PC-9 (cell line): ENCODE results near the gene GMDS. TPM values are rescaled to one million over a fixed set of nuclear protein-coding genes. Genes with fewer than 3 reads are reported as not detected.

Experiments used
- BruUV-seq: library from RNA; stranded (reverse); fragments of 400-500 nt; replicated peaks from 2 replicates; lab custom pipeline; 2021; lab: Mats Ljungman, UMichigan
- CTCF ChIA-PET: fragments of 300-600 bp; sonication (Branson Sonifier 250); formaldehyde crosslinking; loops from one replicate; lab custom pipeline; 2022; ENCODE audit warnings: antibody characterized with exemption; lab: Charles Lee
- POLR2A ChIA-PET: fragments of 300-600 bp; sonication (Branson Sonifier 250); formaldehyde crosslinking; loops from one replicate; lab custom pipeline; 2022; ENCODE audit warnings: antibody characterized with exemption; ENCODE audit not compliant: unreplicated experiment; lab: Charles Lee
- DNase-seq, 2 experiments: peaks; one replicate each; pipeline versions ENCODE4 v3.0.0 to v3.0.0-alpha.2; 2015 to 2022; ENCODE audit warnings: mixed read lengths in 1 of 2
- H2AFZ ChIP-seq: fragments of 200-600 bp; sonication (generic); 2 replicates; pipeline ENCODE4 v1.8.1; 2017; ENCODE audit warnings: antibody characterized with exemption
- H3F3A ChIP-seq: fragments of 200-600 bp; sonication (generic); 2 replicates; pipeline ENCODE4 v1.8.1; 2017; ENCODE audit warnings: antibody characterized with exemption, mild to moderate bottlenecking, low read depth; ENCODE audit not compliant: insufficient read depth
- H3K27ac ChIP-seq: fragments of 200-600 bp; sonication (generic); 2 replicates; pipeline ENCODE4 v1.6.1; 2016; ENCODE audit warnings: mixed run types
- H3K27me3 ChIP-seq: fragments of 200-600 bp; sonication (generic); 2 replicates; pipeline ENCODE4 v1.6.1; 2016; ENCODE audit warnings: low read depth, mixed run types; ENCODE audit not compliant: insufficient read depth
- H3K36me3 ChIP-seq: fragments of 200-600 bp; sonication (generic); 2 replicates; pipeline ENCODE4 v1.6.1; 2016; ENCODE audit warnings: low read depth, mixed run types
- H3K4me1 ChIP-seq: fragments of 200-600 bp; sonication (generic); replicated peaks from 2 replicates; pipeline ENCODE4 v1.6.1; 2016; ENCODE audit warnings: mixed run types; ENCODE audit not compliant: insufficient read depth
- H3K4me2 ChIP-seq: fragments of 200-600 bp; sonication (generic); 2 replicates; pipeline ENCODE4 v1.6.1; 2017; ENCODE audit warnings: mixed run types
- H3K4me3 ChIP-seq: fragments of 200-600 bp; sonication (generic); 2 replicates; pipeline ENCODE4 v1.6.1; 2016; ENCODE audit warnings: mixed run types
- H3K79me2 ChIP-seq: fragments of 200-600 bp; sonication (generic); 2 replicates; pipeline ENCODE4 v1.6.1; 2017; ENCODE audit warnings: low read depth, mixed run types
- H3K9me2 ChIP-seq: fragments of 200-600 bp; sonication (generic); 2 replicates; pipeline ENCODE4 v1.8.1; 2017; ENCODE audit warnings: mild to moderate bottlenecking; ENCODE audit not compliant: insufficient read depth
- H3K9me3 ChIP-seq: fragments of 200-600 bp; sonication (generic); 2 replicates; pipeline ENCODE4 v1.8.1; 2016; ENCODE audit warnings: low read depth; ENCODE audit not compliant: insufficient read depth
- H4K20me1 ChIP-seq: fragments of 200-600 bp; sonication (generic); 2 replicates; pipeline ENCODE4 v1.8.1; 2017; ENCODE audit not compliant: insufficient read depth
- EZH2 ChIP-seq: fragments of 200-600 bp; sonication (generic); IDR thresholded peaks from 2 replicates; pipeline ENCODE4 v1.8.0; 2017; ENCODE audit warnings: antibody characterized with exemption, low read depth
- intact Hi-C: fragments of 100-400 bp; cut with micrococcal nuclease; formaldehyde crosslinking; loops from one replicate; pipeline ENCODE4 v1.10.0; 2022; ENCODE audit not compliant: unreplicated experiment
- total RNA-seq: library from RNA; stranded (reverse); gene quantifications from 2 replicates; pipeline ENCODE4 v1.2.3, GENCODE V29; 2021
- TF ChIP-seq, protein P1 (sequence below): fragments of 200-600 bp; sonication (generic); conservative IDR thresholded peaks from 2 replicates; pipeline ENCODE4 v1.6.1; 2017; ENCODE audit warnings: mixed run types, antibody characterized with exemption, mild to moderate bottlenecking, moderate library complexity

The GMDS gene
- total RNA-seq, 1 experiment from 2014 or later = 30.1 TPM

DNA sequence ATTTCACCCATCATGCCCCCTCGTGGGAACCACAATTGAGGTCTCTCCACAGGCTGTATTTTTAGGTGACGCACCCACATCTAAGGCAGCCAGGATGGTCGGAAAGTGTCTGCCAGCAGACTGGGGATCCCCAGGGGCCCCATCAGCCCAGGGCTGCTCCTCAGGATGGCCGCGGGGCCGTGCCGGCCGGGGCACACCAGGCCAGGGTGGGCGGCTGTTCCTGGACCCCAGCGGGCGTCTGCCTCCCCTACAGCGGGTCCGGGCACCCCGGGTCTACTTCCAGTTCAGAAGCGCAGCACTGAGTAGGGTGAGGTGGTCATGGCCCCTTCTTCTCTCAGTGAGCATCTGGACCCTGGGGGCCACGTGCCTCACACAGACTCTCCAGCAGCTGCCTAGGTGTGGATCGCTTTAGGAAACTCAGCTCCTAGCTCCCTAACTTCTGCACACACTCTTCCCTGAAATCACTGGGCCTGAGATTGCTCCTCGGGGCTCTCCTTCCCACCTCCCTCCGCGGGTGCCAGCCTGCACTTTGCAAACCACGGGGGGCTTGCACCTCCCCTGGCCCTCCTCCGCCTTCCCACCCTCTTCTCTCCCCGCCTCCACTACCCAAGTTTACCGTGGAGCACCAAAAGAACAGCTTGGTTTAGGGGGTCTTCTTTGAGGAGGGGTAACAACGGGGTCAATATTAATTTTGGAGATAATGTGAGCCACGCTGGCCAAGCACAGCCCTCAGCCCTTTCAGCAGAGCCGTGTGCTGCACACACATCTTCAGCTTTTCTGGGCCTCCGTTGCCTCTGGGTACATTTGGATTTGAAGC lies 649.9 kb downstream of the GMDS start:
- CTCF ChIA-PET = interaction anchor here (0.6 kb wide), 1 partner anchor 613 kb away, joined by 4 read pairs; no protein-coding TSS in a partner anchor
- Histone ChIP-seq H3K9me3 (no peaks in the 10 kb centered on the region), H3K79me2 (no peaks in the 10 kb centered on the region), H3K9me2 (no peaks in the 10 kb centered on the region), H3K4me3 (no peak overlapping the region), H3K4me2 (peak overlapping the region; percentile 62; the same call in 1 of the 2 replicates), H3K27ac (no peak overlapping the region), H3K27me3 (no peaks in the 10 kb centered on the region), H3F3A (no peaks in the 10 kb centered on the region), H2AFZ (no peak overlapping the region), H3K36me3 (no peaks in the 10 kb centered on the region), H3K4me1 (no peaks in the 10 kb centered on the region), H4K20me1 (no peaks in the 10 kb centered on the region)
- POLR2A ChIA-PET = interaction anchor here (0.6 kb wide), 1 partner anchor 1386 kb away, joined by 4 read pairs; no protein-coding TSS in a partner anchor
- no TSS peak for BruUV-seq
- DNase-seq = no peak
- intact Hi-C loops = loop anchor here (1.0 to 10.0 kb wide), 7 partner anchors 509 to 1169 kb away; partner anchors contain the start of gene WRNIP1
- TF ChIP-seq EZH2 = no peak
- TF ChIP-seq, protein P1, sequence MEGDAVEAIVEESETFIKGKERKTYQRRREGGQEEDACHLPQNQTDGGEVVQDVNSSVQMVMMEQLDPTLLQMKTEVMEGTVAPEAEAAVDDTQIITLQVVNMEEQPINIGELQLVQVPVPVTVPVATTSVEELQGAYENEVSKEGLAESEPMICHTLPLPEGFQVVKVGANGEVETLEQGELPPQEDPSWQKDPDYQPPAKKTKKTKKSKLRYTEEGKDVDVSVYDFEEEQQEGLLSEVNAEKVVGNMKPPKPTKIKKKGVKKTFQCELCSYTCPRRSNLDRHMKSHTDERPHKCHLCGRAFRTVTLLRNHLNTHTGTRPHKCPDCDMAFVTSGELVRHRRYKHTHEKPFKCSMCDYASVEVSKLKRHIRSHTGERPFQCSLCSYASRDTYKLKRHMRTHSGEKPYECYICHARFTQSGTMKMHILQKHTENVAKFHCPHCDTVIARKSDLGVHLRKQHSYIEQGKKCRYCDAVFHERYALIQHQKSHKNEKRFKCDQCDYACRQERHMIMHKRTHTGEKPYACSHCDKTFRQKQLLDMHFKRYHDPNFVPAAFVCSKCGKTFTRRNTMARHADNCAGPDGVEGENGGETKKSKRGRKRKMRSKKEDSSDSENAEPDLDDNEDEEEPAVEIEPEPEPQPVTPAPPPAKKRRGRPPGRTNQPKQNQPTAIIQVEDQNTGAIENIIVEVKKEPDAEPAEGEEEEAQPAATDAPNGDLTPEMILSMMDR = no peak

DNA sequence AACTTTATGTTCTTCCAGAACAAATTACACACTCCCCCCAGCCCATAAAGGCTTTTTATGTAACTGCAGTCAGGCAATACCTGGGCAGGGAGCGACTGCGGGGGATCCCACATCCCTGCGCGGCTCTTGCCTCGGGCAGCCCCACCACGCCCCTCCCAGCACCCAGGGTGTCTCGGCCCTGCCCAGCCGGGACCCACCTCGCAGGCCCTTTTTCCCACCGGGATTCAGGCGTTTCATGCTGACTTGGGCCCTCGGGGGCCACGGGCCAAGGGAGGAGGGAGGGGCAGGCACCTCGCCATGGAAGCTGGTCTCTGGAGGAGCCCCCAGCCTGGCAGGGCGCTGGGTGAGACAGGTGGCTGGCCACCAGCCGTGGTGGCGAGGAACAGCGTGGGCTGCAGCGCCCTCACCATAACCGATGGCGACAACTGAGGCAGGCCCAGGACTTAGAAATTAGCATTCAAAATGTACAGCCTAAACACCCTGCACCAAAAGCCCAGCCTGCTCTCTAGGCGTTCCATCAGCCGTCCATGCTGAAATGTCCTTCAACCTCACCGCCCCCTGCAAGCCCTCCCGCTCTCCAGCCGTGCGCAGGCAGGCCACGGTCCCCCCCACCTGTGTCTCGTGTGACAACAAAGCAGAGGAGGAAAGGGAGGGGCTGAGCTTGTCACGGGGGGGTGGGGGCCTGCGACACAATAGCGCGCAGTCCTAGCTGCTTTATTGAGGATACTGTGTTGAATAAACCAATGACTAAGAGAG lies 650.8 kb downstream of the GMDS start:
- TF ChIP-seq EZH2 = no peak
- TF ChIP-seq, protein P1 = no peak
- no peak overlapping the region for H3K4me3 ChIP-seq
- CTCF ChIA-PET = interaction anchor here (0.6 kb wide), 1 partner anchor 1099 kb away, joined by 5 read pairs; no protein-coding TSS in a partner anchor

DNA sequence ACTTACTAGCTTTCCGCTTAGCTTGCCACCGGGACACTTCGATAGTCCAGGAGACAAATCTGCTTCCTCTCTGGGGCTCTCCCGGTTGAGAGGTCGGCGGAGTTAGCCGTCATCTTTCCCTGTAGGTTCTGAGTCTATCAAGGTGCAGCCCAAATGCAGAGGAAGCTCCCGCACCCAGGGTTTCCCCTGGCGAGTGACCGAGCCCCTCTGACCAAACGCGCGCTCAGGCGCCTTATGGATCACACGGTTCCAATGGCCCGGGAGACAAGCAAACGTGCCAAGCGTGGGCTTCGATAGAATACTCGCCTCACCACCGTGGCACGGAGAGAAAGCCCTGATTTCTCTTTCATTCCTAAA lies 651.5 kb downstream of the GMDS start:
- H3K27me3 ChIP-seq = no peaks in the 10 kb centered on the region
- no peaks in the 10 kb centered on the region for H3K9me2 ChIP-seq
- H3K4me2 ChIP-seq = no peak overlapping the region
- POLR2A ChIA-PET = no interaction called here
- no peak overlapping the region for H3K27ac ChIP-seq
- no TSS peak for BruUV-seq
- no peaks in the 10 kb centered on the region for H4K20me1 ChIP-seq
- no peak for DNase-seq
- H3K36me3 ChIP-seq = no peaks in the 10 kb centered on the region
- H3F3A ChIP-seq = no peaks in the 10 kb centered on the region
- TF ChIP-seq, protein P1 = no peak
- TF ChIP-seq EZH2 = no peak
- no peaks in the 10 kb centered on the region for H3K9me3 ChIP-seq
- H3K4me1 ChIP-seq = no peaks in the 10 kb centered on the region
- CTCF ChIA-PET = no interaction called here
- no peak overlapping the region for H2AFZ ChIP-seq
- H3K79me2 ChIP-seq = no peaks in the 10 kb centered on the region
- no peak overlapping the region for H3K4me3 ChIP-seq
- intact Hi-C loops = loop anchor here (10.0 kb wide), 1 partner anchor 1171 kb away; the partner anchor contains the start of gene WRNIP1

More for the DNA sequence above, 650.8 kb downstream of the GMDS start:
- Histone ChIP-seq H3K36me3 (no peaks in the 10 kb centered on the region), H3K27ac (no peak overlapping the region), H3K4me2 (no peak overlapping the region), H3K79me2 (no peaks in the 10 kb centered on the region), H3K4me1 (no peaks in the 10 kb centered on the region), H3K27me3 (no peaks in the 10 kb centered on the region), H3K9me3 (no peaks in the 10 kb centered on the region), H2AFZ (no peak overlapping the region), H3F3A (no peaks in the 10 kb centered on the region), H4K20me1 (no peaks in the 10 kb centered on the region), H3K9me2 (no peaks in the 10 kb centered on the region)
- no peak for DNase-seq
- intact Hi-C loops = loop anchor here (10.0 kb wide), 1 partner anchor 1170 kb away; the partner anchor contains the start of gene WRNIP1
- POLR2A ChIA-PET = no interaction called here
- no TSS peak for BruUV-seq
